Measurements from ENCODE around the gene CRX. TPM values are rescaled to one million over a fixed set of nuclear protein-coding genes. Genes with fewer than 3 reads are reported as not detected.
"Not testable (repeated sequence)": the region's sequence is repeated elsewhere in the genome, so short reads cannot be mapped to it uniquely, and the experiment has no call there.

The CRX gene
- polyA plus RNA-seq (ENCODE audit: insufficient read length) = not detected

DNA sequence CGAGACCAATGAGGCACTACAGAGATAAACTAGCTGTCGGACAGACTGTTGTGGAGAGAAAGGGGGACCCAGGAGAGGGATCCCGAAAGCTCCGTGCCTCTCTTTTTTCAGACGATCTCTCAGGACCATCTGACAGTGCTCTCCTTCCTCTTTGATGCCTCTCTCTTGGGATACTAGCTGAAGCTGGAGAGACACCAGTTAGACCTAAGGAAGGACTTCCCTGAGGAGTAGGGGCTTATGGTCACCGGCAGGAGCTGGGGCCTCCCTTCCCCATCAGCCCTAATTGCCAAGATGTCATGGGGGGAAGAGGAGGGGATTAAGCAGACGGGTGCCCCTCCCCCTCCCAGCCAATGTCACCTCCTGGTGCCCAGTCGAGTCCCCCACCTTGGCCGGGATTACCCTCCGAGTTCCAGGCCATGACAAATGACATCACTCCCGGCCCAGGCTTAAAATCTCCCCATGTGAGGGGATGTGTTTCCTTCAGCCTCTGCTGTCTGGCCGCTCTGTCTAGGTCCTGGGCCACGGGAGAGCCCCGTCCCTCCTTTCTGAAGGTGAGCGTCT lies at the start of gene CRX:
Gene CRX (plus strand): TSS at position 478 of the 561 bp plus-strand sequence. CDS start 12,507 bp downstream, outside the sequence.
- DNase-seq = no peak

DNA sequence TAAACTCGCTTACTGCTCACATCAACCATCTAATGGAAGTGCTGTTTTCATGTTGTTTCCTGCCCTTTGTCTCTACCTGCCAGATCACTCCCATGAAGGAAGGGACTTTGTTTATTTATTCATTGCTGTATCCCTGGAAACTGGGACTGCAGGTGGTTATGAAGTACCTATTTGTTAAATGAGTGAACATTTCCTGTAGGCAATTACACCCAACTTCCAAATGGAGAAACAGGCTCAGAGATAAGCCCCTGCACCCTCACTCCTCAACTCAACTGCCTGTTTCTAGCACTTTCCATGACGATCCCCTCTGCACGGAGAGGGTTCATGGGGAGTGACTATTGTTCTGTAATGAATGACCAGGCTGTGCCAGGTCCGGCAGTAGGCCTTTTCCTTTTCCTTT lies 45.2 kb upstream of the CRX start:
- no peak for DNase-seq

DNA sequence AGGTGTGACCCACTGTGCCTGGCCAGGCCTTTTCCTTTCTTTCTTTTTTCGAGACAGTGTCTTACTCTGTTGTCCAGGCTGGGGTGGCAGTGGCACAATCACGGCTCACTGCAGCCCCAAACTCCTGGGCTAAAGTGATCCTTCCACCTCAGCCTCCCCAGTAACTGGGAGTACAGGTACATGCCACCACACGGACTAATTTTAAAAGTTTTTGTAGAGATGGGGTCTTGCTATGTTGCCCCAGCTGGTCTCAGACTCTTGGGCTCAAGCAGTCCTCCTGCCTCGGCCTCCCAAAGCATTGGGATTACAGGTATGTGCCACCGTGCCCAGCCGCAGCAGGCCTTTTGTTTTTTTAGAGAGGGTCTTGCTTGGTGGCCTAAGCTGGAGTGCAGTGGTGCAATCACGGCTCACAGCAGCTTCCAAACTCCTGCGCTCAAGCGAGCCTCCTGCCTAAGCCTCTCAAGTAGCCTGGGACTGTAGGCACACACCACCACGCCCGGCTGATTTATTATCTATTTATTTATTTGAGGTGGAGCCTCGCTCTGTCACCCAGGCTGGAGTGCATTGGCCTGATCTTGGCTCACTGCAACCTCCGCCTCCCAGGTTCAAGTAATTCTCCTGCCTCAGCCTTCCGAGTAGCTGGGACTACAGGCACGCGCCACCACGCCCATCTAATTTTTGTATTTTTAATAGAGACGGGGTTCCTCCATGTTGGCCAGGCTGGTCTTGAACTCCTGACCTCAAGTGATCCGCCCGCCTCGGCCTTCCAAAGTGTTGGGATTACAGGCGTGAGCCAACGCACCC lies 44.3 kb upstream of the CRX start:
- DNase-seq = not testable (repeated sequence)

DNA sequence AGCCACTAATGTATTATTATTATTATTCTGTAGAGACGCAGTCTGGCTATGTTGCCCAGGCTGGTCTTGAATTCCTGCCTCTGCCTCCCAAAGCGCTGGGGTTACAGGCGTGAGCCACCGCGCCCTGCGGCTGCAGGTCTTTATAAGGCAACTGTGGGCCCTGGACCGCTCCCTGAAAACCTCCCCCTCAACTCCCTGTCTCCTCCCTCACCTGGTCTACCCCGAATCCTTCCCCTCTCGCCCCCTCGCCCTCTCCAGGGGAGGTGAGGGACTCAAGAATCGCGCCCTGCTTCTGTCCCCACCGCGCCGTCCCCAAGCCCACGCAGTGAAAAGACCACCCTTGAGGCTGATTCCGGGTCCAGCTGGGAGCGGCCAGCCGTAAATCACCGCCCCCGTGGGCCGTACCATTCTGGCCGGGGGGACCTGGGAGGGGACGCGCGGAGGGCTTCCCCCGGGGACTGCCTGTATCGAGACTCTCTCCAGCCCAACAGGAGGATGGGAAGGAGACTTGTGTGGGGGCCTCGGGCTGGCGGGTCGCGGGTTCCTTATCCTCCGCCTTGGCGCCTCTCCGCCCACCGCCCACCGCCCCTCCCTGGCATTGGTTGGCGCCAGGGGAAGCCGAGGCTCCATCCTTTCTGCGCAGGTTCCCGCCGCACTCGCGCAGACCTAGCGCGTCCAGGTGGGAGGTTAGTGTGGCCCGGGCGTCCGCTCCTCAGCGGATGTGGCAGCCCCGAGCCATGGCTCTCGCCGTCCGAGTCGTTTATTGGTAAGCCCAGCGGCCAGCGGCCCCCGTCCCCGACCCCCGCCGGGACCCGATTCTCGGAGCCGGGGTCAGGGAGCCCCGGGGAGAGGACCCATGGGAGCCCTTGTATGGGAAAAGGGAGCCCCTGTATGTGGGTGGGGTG lies 43.4 kb upstream of the CRX start, which contains the start of gene SELENOW:
Gene SELENOW (plus strand): TSS at position 655 of the 905 bp plus-strand sequence. CDS start 83 bp downstream, at position 738.
- DNase-seq = peak; percentile 82

DNA sequence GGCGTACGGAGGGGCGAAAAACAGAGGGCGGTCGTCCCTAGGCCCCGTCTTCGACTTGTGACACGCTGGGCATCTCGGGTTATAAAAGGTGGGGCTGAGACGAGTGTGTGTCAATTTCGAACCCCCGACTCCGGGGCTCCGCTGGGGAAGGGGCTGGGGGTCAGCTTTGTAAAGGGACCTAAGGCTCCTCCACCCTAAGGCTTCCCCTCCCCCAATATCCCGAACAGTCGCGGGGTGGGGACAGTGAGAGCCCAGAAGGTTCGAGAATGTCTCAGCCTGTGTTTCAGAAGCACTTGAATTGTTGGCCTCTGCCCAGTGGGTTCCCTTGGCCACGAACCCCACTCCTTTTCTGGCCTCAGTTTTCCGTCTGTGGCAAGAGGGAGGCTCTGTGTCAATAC lies 42.8 kb upstream of the CRX start:
- DNase-seq = no peak

DNA sequence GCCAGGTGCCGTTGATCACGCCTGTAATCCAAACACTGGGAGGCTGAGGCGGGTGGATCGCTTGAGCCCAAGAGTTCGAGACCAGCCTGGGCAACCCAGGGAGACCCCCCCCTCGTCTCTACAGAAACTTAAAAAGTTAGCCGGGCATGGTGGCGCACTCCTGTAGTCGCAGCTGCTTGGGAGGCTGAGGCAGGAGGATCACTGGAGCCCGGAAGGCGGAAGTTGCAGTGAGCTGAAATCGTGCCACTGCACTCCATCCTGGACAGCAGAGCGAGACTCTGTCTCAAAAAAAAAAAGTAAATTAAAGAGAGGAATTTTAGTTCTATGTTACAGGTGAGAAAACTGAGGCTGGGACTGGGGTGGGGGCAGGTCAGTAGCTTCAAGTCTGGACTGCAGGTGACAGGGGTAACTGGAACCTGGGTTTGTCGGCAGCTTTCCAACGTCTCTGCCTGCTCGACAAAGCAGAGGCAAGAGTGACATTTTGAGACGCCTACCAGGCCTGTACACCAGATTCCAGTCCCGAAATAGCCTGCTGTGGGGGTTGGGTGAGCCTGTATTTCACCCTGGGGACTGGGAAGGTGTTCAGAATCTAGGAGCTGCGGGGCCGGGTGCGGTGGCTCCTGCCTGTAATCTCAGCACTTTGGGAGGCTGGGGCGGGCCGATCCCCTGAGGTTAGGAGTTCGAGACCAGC lies 42.1 kb upstream of the CRX start:
- no peak for DNase-seq

DNA sequence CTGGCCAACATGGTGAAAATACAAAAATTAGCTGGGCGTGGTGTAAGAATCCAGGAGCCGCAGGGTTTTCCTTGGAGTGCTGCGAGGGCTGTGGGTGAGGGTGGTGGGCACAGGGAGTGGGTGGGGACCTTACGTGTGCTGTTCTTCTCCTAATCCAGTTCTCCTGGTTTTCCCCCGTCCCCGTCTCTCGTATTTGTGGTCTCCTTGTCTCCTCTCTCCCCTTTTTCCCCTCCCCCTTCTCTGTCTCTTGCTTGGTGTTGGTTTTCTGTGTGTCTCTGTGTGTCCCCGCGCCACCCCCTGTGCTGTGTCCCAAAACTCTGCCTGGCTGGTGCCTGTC lies 41.6 kb upstream of the CRX start:
- DNase-seq = no peak

DNA sequence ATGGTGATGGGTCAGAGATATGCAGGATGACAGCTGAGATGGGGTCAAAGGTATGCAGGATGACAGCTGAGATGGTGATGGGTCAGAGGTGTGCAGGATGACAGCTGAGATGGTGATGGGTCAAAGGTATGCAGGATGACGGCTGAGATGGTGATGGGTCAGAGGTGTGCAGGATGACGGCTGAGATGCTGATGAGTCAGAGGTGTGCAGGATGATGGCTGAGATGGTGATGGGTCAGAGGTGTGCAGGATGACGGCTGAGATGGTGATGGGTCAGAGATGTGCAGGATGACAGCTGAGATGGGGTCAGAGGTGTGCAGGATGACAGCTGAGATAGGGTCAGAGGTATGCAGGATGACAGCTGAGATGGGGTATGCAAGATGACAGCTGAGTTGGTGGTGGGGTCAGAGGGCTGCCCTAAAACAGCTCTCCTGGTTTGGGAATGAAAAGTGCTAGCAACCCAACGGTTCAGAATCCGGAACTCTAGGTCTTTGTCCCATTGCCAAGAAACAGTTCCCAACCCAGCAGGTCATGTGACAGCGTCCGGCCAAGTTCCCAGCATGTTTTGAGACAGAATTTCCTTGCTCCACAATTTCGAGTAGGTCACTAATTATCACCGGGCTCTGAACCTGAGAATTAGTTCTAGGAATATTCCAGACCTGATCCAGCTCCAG lies 40.0 kb upstream of the CRX start:
- DNase-seq = no peak

DNA sequence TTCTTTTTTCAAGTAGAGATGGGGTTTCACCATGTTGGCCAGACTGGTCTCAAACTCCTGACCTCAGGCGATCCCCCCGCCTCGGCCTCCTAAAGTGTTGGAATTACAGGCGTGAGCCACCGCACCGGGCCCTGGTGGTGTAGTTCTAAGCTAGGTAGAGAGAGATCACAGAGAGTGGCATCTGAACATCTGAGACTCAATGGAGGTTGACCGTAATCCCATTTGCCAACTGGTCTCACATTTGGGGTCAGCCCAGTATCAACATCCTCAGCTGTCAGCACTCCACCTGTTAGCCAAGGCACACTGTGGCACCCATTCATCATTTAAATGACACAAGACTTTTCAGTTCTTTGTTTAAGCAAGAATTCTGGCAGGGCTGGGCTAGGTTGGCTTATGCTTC lies 35.2 kb upstream of the CRX start:
- no peak for DNase-seq

DNA sequence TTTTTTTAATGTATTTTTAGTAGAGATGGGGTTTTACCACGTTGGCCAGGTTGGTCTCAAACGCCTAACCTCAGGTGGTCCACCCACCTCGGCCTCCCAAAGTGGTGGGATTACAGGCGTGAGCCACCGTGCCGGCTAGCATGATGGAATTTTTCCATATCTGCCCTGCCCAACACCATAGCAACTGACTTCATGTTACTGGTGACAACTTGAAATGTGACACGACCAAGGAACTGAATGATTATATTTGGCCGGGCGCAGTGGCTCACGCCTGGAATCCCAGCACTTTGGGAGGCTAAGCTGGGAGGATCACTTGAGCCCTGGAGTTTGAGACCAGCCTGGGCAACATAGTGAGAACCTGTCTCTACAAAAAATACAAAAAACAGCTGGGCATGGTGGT lies 34.4 kb upstream of the CRX start:
- DNase-seq = not testable (repeated sequence)

DNA sequence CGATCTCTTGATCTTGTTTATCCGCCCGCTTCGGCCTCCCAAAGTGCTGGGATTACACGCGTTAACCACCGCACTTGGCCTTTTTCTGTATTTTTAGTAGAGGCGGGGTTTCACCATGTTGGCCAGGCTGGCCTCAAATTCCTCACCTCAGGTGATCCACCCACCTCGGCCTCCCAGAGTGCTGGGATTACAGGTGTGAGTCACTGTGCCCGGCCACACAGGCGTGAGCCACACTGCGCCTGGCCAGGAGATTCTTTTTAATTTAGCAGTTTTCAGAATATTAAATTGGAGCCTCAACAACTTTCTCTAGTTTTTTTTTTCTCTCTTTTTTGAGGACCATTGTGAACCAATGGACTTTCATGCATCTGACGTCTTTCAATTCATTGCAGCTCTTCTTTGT lies 31.9 kb upstream of the CRX start:
- not testable (repeated sequence) for DNase-seq

DNA sequence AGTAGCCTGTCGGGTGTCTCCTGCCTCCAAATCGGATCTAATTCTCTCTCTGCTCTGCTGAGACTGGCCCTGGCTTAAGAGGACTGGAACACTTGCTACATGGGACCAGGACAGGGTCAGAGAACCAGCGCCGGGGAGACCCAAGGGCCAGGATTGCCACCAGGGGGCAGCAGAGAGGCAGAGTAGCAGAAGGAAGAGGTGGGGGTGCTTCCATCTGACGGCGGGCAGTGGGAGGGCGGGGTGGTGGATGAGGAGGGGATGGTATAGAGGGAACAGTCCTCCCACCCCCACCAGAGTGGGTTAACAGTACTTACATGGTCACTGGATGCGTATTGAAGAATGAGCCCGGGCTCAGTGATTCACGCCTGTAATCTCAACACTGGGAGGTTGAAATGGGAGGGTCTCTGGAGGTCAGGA lies 31.3 kb upstream of the CRX start:
- no peak for DNase-seq

DNA sequence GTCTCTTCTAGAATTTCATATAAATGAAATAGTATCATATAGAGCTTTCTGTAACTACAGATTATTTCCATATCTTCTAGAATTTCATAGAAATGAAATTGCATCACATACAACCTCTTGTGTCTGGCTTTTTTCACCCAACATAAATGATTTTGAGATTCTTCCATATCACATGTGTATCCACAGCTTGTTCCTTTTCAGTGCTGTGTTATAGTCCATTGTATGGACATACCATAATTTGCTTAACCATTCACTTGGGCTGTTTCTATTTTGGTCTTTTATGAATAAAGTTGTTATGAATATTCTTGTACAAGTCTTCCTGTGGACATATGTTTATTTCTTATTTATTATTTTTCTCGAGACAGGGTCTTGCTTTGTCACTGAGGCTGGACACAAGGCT lies 29.1 kb upstream of the CRX start:
- no peak for DNase-seq

DNA sequence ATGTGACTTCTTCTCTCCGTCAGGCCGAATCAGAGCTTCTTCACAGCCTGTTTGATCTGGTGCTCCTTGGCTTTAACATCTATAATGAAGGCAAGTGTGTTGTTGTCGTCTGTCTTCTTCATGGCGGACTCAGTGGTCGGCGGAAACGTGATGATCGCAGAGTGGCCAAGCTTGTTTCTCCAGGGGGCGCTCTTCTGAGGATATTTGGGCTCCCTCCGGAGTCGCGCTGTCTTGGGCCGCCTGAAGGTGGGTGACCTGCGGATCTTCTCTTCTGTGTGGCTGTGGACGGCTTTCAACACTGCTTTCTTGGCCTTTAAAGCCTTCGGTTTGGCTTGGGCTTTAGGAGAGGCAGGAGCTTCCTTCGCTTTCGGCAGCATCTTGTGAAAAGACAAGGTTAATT lies 27.2 kb upstream of the CRX start:
- no peak for DNase-seq

DNA sequence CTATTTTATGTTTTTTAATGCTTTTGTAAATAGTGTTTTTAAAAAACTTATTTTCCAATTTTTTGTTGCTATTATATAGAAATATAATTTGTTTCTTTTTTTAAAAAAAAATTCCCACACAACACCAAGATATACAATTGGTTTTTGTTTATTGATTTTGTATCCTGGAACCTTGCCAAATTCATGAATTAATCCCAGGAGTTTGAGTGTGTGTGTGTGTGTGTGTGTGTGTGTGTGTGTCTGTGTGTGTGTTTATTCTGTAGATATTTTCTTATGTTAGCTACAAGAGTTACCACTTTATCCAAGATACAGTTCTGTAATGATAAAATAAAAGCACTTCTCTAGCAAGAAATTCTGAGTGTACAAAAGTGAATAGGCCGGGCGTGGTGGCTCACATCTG lies 25.0 kb upstream of the CRX start:
- DNase-seq = no peak

DNA sequence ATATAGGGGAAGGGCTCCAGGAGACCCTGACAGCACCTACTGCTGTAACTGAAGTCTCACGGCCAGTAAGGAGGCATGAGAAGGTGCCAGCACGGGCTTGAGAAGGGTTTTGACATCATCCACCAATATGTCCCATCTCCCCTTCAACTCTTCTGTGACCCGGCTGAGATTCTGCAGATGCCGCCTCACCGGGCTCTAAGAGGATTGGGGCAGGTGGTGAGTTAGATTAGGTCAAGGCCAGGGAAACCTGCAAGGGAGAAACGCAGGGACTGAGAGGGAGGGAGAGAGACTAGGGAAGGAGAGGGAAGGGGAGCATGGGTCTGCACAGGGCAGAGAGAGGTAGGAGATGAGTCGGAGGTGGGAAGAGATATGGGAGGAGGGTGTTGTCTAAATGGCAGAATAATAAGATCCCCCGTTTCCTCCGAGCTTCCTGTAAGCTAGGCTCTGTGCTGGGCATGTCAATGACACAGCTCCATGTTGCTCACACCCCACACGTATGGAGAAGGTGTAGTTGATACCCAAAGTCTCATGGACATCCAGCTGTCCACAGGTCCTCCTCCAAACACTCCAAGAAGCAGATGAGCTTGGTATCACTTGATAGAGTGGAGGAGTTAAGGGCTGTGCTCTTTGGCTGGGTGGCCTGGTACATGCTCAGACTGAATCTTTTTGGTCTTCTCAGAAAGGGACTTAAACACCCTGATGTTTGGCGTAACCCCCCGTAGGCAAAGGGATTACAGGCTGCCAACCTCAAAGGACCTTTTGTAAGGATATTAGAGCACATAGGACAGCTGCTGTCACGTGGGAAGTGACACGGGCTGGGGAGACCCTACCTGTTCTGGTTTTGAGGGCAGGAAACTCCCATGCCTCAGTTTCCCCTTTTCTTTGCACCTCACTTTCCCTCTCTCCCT lies 23.5 kb upstream of the CRX start:
- DNase-seq = no peak

DNA sequence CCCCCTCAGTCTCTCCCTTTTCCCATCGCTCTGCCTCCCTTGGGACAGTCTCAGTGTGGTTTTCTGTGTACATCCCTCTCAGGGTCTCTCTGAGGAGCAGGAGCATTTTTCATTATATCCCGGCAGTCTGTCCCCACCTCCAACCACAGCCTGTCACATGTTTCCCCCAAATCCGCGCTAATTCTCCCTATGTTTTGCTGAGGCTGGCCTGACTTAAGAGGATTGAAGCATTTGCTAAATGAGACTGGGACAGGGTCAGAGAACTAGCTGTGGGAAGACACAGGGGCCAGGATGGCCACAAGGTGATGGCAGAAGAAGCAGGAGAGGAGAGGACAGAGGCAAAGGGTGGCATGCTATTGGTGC lies 22.9 kb upstream of the CRX start:
- DNase-seq = no peak

DNA sequence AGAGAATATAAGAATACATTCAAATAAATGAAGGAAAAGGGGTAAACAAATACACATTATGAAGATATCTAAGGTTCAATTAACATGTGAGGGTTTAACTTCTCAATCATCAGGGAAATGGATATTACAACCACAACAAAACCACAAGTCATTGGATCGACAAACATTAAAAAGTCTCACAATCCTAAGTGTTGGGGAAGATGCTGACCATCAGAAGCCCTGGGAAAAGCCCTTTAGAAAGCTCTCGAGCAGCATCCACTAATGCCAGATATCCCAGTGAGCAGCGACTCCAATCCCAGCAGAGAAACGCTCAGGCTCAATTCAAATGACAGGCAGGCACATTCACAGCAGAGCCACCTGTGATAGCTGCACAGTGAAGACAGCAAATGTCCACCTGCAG lies 20.5 kb upstream of the CRX start:
- no peak for DNase-seq

DNA sequence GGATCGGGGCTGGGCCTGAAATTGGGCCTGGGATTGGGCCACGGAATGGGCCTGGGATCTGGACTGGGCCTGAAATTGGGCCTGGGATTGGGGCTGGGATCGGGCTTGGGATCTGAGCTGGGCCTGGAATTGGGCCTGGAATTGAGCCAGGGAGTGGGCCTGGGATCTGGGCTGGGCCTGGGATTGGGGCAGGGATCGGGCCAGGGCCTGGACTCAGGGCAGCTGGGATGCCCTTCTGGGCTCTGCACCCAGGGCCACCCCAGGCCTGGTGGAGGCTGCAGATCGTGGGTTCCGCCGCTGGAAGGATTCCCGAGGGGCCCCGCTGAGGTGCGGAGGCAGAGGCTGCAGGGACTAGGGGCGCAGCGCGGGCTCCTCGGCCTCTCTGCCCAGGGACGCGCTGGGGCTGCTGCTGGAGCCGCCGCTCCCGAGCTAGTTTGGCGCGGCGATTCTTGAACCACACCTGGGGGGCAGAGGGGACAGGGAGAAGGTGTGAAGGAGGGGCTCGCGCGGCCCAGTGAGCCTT lies 19.2 kb upstream of the CRX start:
- DNase-seq = no peak

DNA sequence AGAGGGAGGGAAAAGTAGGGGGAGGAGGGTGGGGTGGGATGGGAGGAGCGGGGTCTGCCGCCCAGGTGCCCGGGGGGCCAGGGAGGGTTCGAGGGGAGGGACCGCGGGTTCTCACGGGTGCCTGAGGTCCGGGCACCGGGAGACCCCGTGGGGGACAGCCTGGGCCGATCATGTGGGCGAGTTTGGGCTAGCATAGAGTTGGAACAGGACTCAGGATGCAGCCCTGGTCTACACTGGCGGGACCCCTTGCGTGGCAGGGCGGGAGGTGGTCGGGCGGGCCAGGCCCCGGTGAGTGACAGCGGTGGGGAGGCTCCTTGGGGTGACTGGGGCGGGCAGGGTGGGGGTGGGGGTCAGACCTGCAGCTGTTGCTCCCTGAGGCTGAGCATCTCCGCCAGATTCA lies 18.6 kb upstream of the CRX start:
- not testable (repeated sequence) for DNase-seq

DNA sequence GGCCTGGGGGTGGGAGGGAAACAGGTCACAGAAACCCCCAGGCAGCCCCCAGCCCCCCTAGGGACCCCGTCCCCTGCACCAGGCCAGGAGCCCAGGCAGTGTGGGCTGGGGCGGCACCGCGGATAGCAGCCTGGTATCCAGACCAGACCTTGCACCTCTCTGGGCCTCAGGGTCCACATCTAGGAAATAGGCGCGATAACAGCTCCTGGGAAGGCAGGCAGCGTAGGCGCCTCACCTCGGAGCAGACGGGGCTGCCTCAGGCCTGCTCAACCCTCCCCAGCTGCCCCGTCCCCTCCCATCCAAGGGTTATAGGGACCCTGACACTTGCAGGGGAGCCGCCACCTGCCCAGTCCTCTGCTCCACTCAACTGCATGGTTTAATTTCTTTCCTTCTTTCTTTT lies 18.1 kb upstream of the CRX start:
- DNase-seq = not testable (repeated sequence)
